Fibroblast of mammary gland (primary cell): Measurements from ENCODE around the gene CTNND2.

ENCODE experiments used
- DNase-seq: peaks from one replicate; pipeline ENCODE4 v3.0.0-alpha.2; 2010; ENCODE audit warnings: low read depth
- H3K4me3 ChIP-seq: 2 replicates; pipeline ENCODE4 v1.5.1; 2011; ENCODE audit warnings: low read depth, mild to moderate bottlenecking, low read length, moderate library complexity; ENCODE audit not compliant: control insufficient read depth
- CTCF ChIP-seq: conservative IDR thresholded peaks from 2 replicates; pipeline ENCODE4 v1.5.1; 2011; ENCODE audit warnings: low read depth, low read length, inconsistent platforms; ENCODE audit not compliant: control insufficient read depth, insufficient read depth

Gene CTNND2, protein sequence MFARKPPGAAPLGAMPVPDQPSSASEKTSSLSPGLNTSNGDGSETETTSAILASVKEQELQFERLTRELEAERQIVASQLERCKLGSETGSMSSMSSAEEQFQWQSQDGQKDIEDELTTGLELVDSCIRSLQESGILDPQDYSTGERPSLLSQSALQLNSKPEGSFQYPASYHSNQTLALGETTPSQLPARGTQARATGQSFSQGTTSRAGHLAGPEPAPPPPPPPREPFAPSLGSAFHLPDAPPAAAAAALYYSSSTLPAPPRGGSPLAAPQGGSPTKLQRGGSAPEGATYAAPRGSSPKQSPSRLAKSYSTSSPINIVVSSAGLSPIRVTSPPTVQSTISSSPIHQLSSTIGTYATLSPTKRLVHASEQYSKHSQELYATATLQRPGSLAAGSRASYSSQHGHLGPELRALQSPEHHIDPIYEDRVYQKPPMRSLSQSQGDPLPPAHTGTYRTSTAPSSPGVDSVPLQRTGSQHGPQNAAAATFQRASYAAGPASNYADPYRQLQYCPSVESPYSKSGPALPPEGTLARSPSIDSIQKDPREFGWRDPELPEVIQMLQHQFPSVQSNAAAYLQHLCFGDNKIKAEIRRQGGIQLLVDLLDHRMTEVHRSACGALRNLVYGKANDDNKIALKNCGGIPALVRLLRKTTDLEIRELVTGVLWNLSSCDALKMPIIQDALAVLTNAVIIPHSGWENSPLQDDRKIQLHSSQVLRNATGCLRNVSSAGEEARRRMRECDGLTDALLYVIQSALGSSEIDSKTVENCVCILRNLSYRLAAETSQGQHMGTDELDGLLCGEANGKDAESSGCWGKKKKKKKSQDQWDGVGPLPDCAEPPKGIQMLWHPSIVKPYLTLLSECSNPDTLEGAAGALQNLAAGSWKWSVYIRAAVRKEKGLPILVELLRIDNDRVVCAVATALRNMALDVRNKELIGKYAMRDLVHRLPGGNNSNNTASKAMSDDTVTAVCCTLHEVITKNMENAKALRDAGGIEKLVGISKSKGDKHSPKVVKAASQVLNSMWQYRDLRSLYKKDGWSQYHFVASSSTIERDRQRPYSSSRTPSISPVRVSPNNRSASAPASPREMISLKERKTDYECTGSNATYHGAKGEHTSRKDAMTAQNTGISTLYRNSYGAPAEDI (N-terminal part only)

GRCh38 chr5:11904265-11904906 lies at the start of gene CTNND2:
Gene CTNND2, minus strand, starts transcription at chr5:11904446. Its CDS starts 593 bp downstream, at chr5:11903853.
- TF ChIP-seq CTCF: no peak
- no peak within 1 kb of the TSS for H3K4me3 ChIP-seq
- no peak for DNase-seq

- no peak for TF ChIP-seq CTCF
These were observed 42.1 kb upstream of the CTNND2 start for GRCh38 chr5:11946317-11946716.

DNA sequence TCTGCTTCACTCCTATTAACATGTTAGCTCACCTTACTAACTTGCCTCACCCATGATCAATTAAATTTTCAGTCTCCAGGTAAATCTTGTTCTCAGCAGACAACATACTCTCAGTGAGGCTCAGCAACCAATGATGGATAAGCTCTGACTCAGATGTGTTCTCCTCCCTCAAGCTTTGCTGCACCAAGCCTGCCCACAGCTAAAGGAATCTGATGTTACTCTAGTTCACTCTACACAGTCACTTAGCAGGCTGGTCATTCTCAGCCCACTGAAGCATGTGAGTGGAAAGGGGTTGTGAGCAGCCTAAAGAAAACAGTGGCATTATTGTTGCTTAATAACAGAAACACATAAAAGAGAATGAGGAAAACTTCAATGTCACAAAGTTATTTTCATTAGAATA lies 37.3 kb upstream of the CTNND2 start:
- no peak for TF ChIP-seq CTCF
- DNase-seq: no peak
- no peak overlapping the region for H3K4me3 ChIP-seq

More at GRCh38 chr5:11946317-11946716, 42.1 kb upstream of the CTNND2 start:
- H3K4me3 ChIP-seq: no peak overlapping the region
- DNase-seq: no peak

DNA sequence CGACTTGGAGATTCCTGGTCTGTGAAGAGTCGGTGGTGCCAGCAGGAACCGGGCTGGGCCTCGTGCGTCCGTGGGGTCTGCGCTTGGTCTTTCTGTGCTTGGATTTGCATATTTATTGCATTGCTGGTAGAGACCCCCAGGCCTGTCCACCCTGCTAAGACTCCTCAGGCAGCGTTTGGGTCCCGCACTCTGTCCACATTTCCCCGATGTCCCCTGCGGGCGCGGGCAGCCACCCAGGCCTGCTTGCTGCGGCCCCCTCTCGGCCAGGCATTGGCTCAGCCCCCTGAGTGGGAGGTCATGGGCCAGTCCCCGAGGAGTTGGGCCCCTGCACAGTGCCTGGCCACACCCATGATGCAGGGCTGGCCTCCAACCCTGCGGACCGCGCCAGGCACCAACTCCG lies 27.4 kb upstream of the CTNND2 start:
- H3K4me3 ChIP-seq: no peak overlapping the region
- no peak for DNase-seq
- no peak for TF ChIP-seq CTCF

GRCh38 chr5:11928909-11929308 lies 24.7 kb upstream of the CTNND2 start:
- no peak for TF ChIP-seq CTCF
- no peak overlapping the region for H3K4me3 ChIP-seq
- no peak for DNase-seq

DNA sequence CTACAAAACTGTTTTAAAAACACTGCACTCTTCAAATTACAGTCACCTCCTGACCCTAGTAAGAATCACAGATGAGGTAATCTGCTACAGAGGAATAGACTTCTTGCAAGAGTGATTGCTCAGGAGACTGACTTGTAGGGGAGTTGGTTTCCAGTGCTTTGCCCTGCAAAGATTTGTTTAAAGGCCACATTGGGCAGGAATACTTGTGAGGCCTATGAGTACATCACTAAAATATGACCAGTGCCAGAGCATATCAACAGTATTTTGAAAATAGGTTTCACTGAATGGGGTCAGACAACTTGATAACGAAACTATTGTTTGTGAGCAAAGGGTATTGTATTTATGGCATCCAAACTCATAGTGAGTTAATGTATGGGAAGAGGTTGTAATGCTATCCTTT lies 21.5 kb upstream of the CTNND2 start:
- no peak for DNase-seq
- no peak for TF ChIP-seq CTCF
- no peak overlapping the region for H3K4me3 ChIP-seq
